HEK293 (cell line): Measurements from ENCODE around the gene GUCY1A2.
A peak's percentile ranks its signal among the peaks of the same experiment; 100 is the strongest.

ENCODE experiments used
- ATF2 ChIP-seq: fragments of 450-650 bp; formaldehyde crosslinking; IDR thresholded peaks from 2 replicates; pipeline ENCODE4 v1.5.1; 2016; ENCODE audit warnings: missing biosample characterization, missing genetic modification characterization, low read depth
- GLIS1 ChIP-seq: fragments of 450-650 bp; formaldehyde crosslinking; IDR thresholded peaks from 2 replicates; pipeline ENCODE4 v1.5.1; 2016; ENCODE audit warnings: missing biosample characterization, missing genetic modification characterization
- INSM2 ChIP-seq: fragments of 450-650 bp; formaldehyde crosslinking; IDR thresholded peaks from 2 replicates; pipeline ENCODE4 v1.5.1; 2016; ENCODE audit warnings: missing biosample characterization, missing genetic modification characterization
- KLF8 ChIP-seq: fragments of 450-650 bp; formaldehyde crosslinking; IDR thresholded peaks from 2 replicates; pipeline ENCODE4 v1.5.1; 2016; ENCODE audit warnings: missing biosample characterization, missing genetic modification characterization
- KLF9 ChIP-seq: fragments of 450-650 bp; formaldehyde crosslinking; IDR thresholded peaks from 2 replicates; pipeline ENCODE4 v1.5.1; 2016; ENCODE audit warnings: missing biosample characterization, missing genetic modification characterization, low read depth
- MYNN ChIP-seq: fragments of 450-650 bp; formaldehyde crosslinking; IDR thresholded peaks from 2 replicates; pipeline ENCODE4 v1.5.1; 2016; ENCODE audit warnings: missing biosample characterization, missing genetic modification characterization, borderline replicate concordance
- PATZ1 ChIP-seq: fragments of 450-650 bp; formaldehyde crosslinking; IDR thresholded peaks from 2 replicates; pipeline ENCODE4 v1.5.1; 2016; ENCODE audit warnings: missing biosample characterization, missing genetic modification characterization
- RBAK ChIP-seq: fragments of 450-650 bp; formaldehyde crosslinking; IDR thresholded peaks from 2 replicates; pipeline ENCODE4 v1.5.1; 2016; ENCODE audit warnings: missing biosample characterization, missing genetic modification characterization
- SCRT2 ChIP-seq: fragments of 450-650 bp; formaldehyde crosslinking; IDR thresholded peaks from 2 replicates; pipeline ENCODE4 v1.5.1; 2016; ENCODE audit warnings: missing biosample characterization, missing genetic modification characterization
- SP2 ChIP-seq: fragments of 450-650 bp; formaldehyde crosslinking; IDR thresholded peaks from 2 replicates; pipeline ENCODE4 v1.5.1; 2016; ENCODE audit warnings: missing biosample characterization, missing genetic modification characterization
- TSHZ1 ChIP-seq: fragments of 450-650 bp; formaldehyde crosslinking; IDR thresholded peaks from 2 replicates; pipeline ENCODE4 v1.5.1; 2016; ENCODE audit warnings: missing biosample characterization, missing genetic modification characterization, borderline replicate concordance
- ZBTB10 ChIP-seq: fragments of 450-650 bp; formaldehyde crosslinking; IDR thresholded peaks from 2 replicates; pipeline ENCODE4 v1.5.1; 2016; ENCODE audit warnings: missing biosample characterization, missing genetic modification characterization
- ZBTB48 ChIP-seq: fragments of 450-650 bp; formaldehyde crosslinking; IDR thresholded peaks from 2 replicates; pipeline ENCODE4 v1.5.1; 2016; ENCODE audit warnings: missing biosample characterization, missing genetic modification characterization
- ZNF16 ChIP-seq: fragments of 450-650 bp; formaldehyde crosslinking; IDR thresholded peaks from 2 replicates; pipeline ENCODE4 v1.5.1; 2016; ENCODE audit warnings: low read depth, missing biosample characterization, missing genetic modification characterization
- ZNF18 ChIP-seq: fragments of 450-650 bp; formaldehyde crosslinking; IDR thresholded peaks from 2 replicates; pipeline ENCODE4 v1.5.1; 2016; ENCODE audit warnings: missing biosample characterization, missing genetic modification characterization
- ZNF2 ChIP-seq: fragments of 450-650 bp; formaldehyde crosslinking; IDR thresholded peaks from 2 replicates; pipeline ENCODE4 v1.5.1; 2016; ENCODE audit warnings: missing biosample characterization, missing genetic modification characterization
- ZNF214 ChIP-seq: fragments of 450-650 bp; formaldehyde crosslinking; IDR thresholded peaks from 2 replicates; pipeline ENCODE4 v1.5.1; 2017; ENCODE audit warnings: missing biosample characterization, mild to moderate bottlenecking, missing genetic modification characterization, borderline replicate concordance
- ZNF292 ChIP-seq: fragments of 450-650 bp; formaldehyde crosslinking; IDR thresholded peaks from 2 replicates; pipeline ENCODE4 v1.5.1; 2016; ENCODE audit warnings: low read depth, missing biosample characterization, missing genetic modification characterization, borderline replicate concordance
- ZNF366 ChIP-seq: fragments of 450-650 bp; formaldehyde crosslinking; conservative IDR thresholded peaks from 2 replicates; pipeline ENCODE4 v1.5.1; 2016; ENCODE audit warnings: missing biosample characterization, missing genetic modification characterization
- ZNF555 ChIP-seq: fragments of 450-650 bp; formaldehyde crosslinking; conservative IDR thresholded peaks from 2 replicates; pipeline ENCODE4 v1.5.1; 2017; ENCODE audit warnings: missing biosample characterization, mild to moderate bottlenecking, missing genetic modification characterization, inconsistent platforms
- ZNF560 ChIP-seq: fragments of 450-650 bp; formaldehyde crosslinking; IDR thresholded peaks from 2 replicates; pipeline ENCODE4 v1.5.1; 2017; ENCODE audit warnings: missing biosample characterization, missing genetic modification characterization, borderline replicate concordance
- ZNF626 ChIP-seq: fragments of 450-650 bp; sonication (Bioruptor Pico); formaldehyde crosslinking; IDR thresholded peaks from 2 replicates; pipeline ENCODE4 v1.5.1; 2018; ENCODE audit warnings: missing biosample characterization, missing genetic modification characterization, inconsistent platforms
- ZNF670 ChIP-seq: fragments of 450-650 bp; formaldehyde crosslinking; IDR thresholded peaks from 2 replicates; pipeline ENCODE4 v1.5.1; 2016; ENCODE audit warnings: missing biosample characterization, missing genetic modification characterization, low read depth
- ZSCAN5A ChIP-seq: fragments of 450-650 bp; formaldehyde crosslinking; IDR thresholded peaks from 2 replicates; pipeline ENCODE4 v1.5.1; 2016; ENCODE audit warnings: missing biosample characterization, missing genetic modification characterization

GUCY1A2 gene

GRCh38 chr11:107017433-107018218 lies 650 bp downstream of the GUCY1A2 start (continued):
- TF ChIP-seq ATF2 (tag by site-specific recombination) (no peak), SCRT2 (peak; percentile 72), ZNF555 (tag by site-specific recombination) (no peak), TSHZ1 (no peak), ZNF366 (tag by site-specific recombination) (0 out of 2 replicates have a peak, but pooled peaks have one; percentile 13), ZNF626 (tag by site-specific recombination) (no peak), ZNF292 (no peak), ZNF16 (no peak), MYNN (tag by site-specific recombination) (no peak), KLF8 (tag by site-specific recombination) (0 out of 2 replicates have a peak, but pooled peaks have one; percentile 27), RBAK (tag by site-specific recombination) (no peak), INSM2 (tag by site-specific recombination) (no peak), ZNF560 (no peak), ZBTB48 (tag by site-specific recombination) (peak; percentile 93), KLF9 (tag by site-specific recombination) (no peak), ZNF214 (tag by site-specific recombination) (no peak), ZNF670 (tag by site-specific recombination) (no peak), ZNF2 (tag by site-specific recombination) (no peak), SP2 (tag by site-specific recombination) (peak; percentile 33; the same call in 1 of the 2 replicates), ZBTB10 (tag by site-specific recombination) (peak; percentile 79), PATZ1 (tag by site-specific recombination) (peak; percentile 47; the same call in 1 of the 2 replicates), ZNF18 (tag by site-specific recombination) (0 out of 2 replicates have a peak, but pooled peaks have one; percentile 29), GLIS1 (tag by site-specific recombination) (peak; percentile 28; the same call in 1 of the 2 replicates), ZSCAN5A (no peak)
